Suprapubic skin (tissue), 3 donors: Measurements from ENCODE around the gene ALOX12.

Experiments
- POLR2AphosphoS5 ChIP-seq, 3 donors: sonication (generic); formaldehyde crosslinking; IDR thresholded peaks; one replicate each; pipeline ENCODE4 v1.6.1; 2017; ENCODE audit warnings: antibody characterized with exemption in 3 of 3
- TF ChIP-seq, protein P1 (sequence below), 2 donors: fragments of 200-600 bp in 1 of 2; fragments of 450-650 bp in 1 of 2; sonication (generic) in 1 of 2; IDR thresholded peaks; one replicate each; pipeline ENCODE4 v1.5.1; 2016 to 2019; ENCODE audit warnings: antibody characterized with exemption in 2 of 2, mild to moderate bottlenecking in 1 of 2, moderate library complexity in 1 of 2

GRCh38 chr17:7016886-7017826 is 21.3 kb downstream of the ALOX12 start:
- TF ChIP-seq, protein P1, sequence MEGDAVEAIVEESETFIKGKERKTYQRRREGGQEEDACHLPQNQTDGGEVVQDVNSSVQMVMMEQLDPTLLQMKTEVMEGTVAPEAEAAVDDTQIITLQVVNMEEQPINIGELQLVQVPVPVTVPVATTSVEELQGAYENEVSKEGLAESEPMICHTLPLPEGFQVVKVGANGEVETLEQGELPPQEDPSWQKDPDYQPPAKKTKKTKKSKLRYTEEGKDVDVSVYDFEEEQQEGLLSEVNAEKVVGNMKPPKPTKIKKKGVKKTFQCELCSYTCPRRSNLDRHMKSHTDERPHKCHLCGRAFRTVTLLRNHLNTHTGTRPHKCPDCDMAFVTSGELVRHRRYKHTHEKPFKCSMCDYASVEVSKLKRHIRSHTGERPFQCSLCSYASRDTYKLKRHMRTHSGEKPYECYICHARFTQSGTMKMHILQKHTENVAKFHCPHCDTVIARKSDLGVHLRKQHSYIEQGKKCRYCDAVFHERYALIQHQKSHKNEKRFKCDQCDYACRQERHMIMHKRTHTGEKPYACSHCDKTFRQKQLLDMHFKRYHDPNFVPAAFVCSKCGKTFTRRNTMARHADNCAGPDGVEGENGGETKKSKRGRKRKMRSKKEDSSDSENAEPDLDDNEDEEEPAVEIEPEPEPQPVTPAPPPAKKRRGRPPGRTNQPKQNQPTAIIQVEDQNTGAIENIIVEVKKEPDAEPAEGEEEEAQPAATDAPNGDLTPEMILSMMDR (IDR thresholded peaks at IDR 0.05) = no peak
- no peak for TF ChIP-seq POLR2AphosphoS5 (IDR thresholded peaks at IDR 0.05)
